Esophagus muscularis mucosa (tissue), 4 donors: ENCODE measurements around the gene ISCA1. TPM values are rescaled to one million over a fixed set of nuclear protein-coding genes. Genes with fewer than 3 reads are reported as not detected.

Experiments
- DNase-seq: peaks from one replicate; pipeline ENCODE4 v3.0.0-alpha.2; 2017; ENCODE audit errors: extremely low spot score
- H3K27ac ChIP-seq, 4 donors: fragments of 200-600 bp; sonication (generic); replicated peaks in 1 of 4; 1 replicate in 3 of 4; 2 replicates in 1 of 4; pipeline ENCODE4 v1.5.1; 2016 to 2019; ENCODE audit warnings: mild to moderate bottlenecking in 1 of 4
- H3K27me3 ChIP-seq, 4 donors: fragments of 200-600 bp; sonication (generic); one replicate each; pipeline versions ENCODE4 v1.5.1 to v1.6.0; 2016 to 2019
- H3K36me3 ChIP-seq, 4 donors: fragments of 200-600 bp; sonication (generic); one replicate each; pipeline ENCODE4 v1.5.1; 2016 to 2019
- H3K4me1 ChIP-seq, 4 donors: fragments of 200-600 bp; sonication (generic); one replicate each; pipeline ENCODE4 v1.5.1; 2016 to 2019
- H3K4me3 ChIP-seq, 4 donors: fragments of 200-600 bp; sonication (generic); 1 replicate in 2 of 4; 2 replicates in 2 of 4; pipeline ENCODE4 v1.5.1; 2016 to 2019; ENCODE audit warnings: mild to moderate bottlenecking in 4 of 4, moderate library complexity in 1 of 4
- H3K9me3 ChIP-seq, 4 donors: fragments of 200-600 bp; sonication (generic); 1 replicate in 3 of 4; 2 replicates in 1 of 4; pipeline ENCODE4 v1.5.1; 2016 to 2019
- CTCF ChIP-seq, 3 experiments: fragments of 200-600 bp in 2 of 3; fragments of 450-650 bp in 1 of 3; sonication (generic) in 2 of 3; IDR thresholded peaks; one replicate each; pipeline ENCODE4 v1.5.1; 2017 to 2019; ENCODE audit warnings: antibody characterized with exemption in 3 of 3, mild to moderate bottlenecking in 2 of 3, moderate library complexity in 1 of 3
- EP300 ChIP-seq: sonication (generic); formaldehyde crosslinking; IDR thresholded peaks from one replicate; pipeline ENCODE4 v1.6.1; 2017; ENCODE audit warnings: antibody characterized with exemption
- POLR2A ChIP-seq: fragments of 450-650 bp; IDR thresholded peaks from one replicate; pipeline ENCODE4 v1.6.1; 2017; ENCODE audit warnings: antibody characterized with exemption, moderate library complexity, mild to moderate bottlenecking, low read depth
- POLR2AphosphoS5 ChIP-seq, 2 donors: sonication (generic); formaldehyde crosslinking; IDR thresholded peaks; one replicate each; pipeline ENCODE4 v1.6.1; 2017; ENCODE audit warnings: antibody characterized with exemption in 2 of 2
- WGBS: methylation state at CpG from one replicate; pipeline ENCODE4 v1.1.5; 2018; 5-methylcytosine and 5-hydroxymethylcytosine counted together
- intact Hi-C: fragments of 100-400 bp; cut with DNase I; formaldehyde crosslinking; loops from one replicate; pipeline ENCODE4 v1.15.1; 2023
- total RNA-seq, 4 donors: library from RNA; depleted of rRNA; stranded (reverse); fragments of >200 nt; gene quantifications; one replicate each; pipeline versions ENCODE4 v1.1.0 to v1.2.1, GENCODE V29; 2016

The ISCA1 gene
- total RNA-seq, 4 donors from 2014 or later = 37.0 to 56.5 (median 40.5) TPM

DNA sequence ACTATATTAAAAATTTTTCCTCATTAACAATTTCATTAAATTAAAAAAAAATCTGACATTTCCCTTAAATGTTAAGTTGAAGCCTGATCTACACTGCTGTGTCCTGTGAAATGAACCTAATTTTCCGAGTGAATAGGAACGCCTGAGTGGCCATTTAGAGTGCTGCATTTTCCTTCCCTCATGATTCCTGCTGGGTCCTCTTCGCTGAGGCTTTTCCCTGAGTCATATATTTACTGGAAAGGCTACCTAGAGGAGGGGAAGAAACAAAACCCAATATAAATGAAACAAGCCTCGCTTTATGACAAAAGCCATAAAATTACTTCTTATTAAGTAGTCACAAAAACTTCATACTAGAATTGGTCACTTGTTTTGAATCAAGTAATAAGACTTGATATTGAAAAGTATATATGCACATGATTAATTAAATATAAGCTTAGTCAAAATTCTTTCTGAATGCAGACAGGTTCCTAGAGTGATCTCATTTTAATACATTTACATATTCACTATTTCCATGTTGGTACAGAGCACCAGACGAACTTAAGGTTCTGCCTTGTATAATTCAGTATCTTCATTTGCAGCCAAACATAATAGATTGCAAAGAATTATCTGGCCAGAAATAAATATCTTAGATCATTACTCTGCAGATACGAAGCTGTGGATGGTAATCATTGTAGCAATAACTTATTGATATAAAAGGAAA is 6.3 kb upstream of the ISCA1 start:
- intact Hi-C loops = no loop called here
- Histone ChIP-seq H3K9me3 (no peaks in the 10 kb centered on the region), H3K36me3 (peaks cover 0 to 46% (median 12%) of the 10 kb centered on the region in 4 donors), H3K27ac (no peak overlapping the region), H3K4me1 (no peaks in the 10 kb centered on the region), H3K4me3 (no peak overlapping the region), H3K27me3 (no peaks in the 10 kb centered on the region)
- no peak for TF ChIP-seq POLR2AphosphoS5 (IDR thresholded peaks at IDR 0.05)
- DNase-seq = no peak
- WGBS = 93% methylated on average over 6 of the region's 6 CpGs

- H3K27ac ChIP-seq = no peak overlapping the region
- H3K27me3 ChIP-seq = no peaks in the 10 kb centered on the region
- DNase-seq = no peak
- intact Hi-C loops = no loop called here
- TF ChIP-seq POLR2A (no peak), EP300 (no peak), CTCF (IDR thresholded peaks at IDR 0.05) (peak in 1 of 3 experiments; percentile 4)
- WGBS = 69% methylated on average over 7 of the region's 7 CpGs
- peaks cover 0 to 36% (median 10%) of the 10 kb centered on the region in 4 donors for H3K36me3 ChIP-seq
- no peaks in the 10 kb centered on the region for H3K9me3 ChIP-seq
- H3K4me1 ChIP-seq = peaks cover 0 to 9% (median 8%) of the 10 kb centered on the region in 4 donors
- H3K4me3 ChIP-seq = no peak overlapping the region
Observed at GRCh38 chr9:86287013-86287412, 4.7 kb upstream of the ISCA1 start.

- WGBS = 48% methylated on average over 3 of the region's 3 CpGs
- no peak for DNase-seq
Observed at GRCh38 chr9:86286278-86286677, 3.9 kb upstream of the ISCA1 start.

DNA sequence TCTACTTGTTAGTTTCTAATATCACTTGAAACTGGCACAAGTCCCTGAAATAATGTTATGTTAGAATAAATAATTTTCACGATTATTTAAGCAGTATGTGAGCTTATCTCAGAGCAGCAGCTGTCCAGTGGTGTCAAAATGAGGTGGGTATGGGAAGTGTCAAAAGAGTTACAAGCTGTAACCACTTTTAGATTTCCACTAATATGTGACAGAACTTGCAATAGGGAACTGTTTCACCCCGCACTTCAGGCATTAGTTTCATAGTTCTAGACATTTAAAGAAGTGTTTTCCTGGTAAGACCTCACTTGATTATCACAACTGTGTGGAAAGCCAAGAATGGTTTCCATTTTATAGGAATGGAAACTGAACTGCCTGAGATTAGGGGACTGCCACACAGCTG is 2.9 kb upstream of the ISCA1 start:
- no peak overlapping the region for H3K27ac ChIP-seq

More at GRCh38 chr9:86286278-86286677, 3.9 kb upstream of the ISCA1 start:
- Histone ChIP-seq H3K27ac (no peak overlapping the region), H3K36me3 (peaks cover 0 to 29% (median 9%) of the 10 kb centered on the region in 4 donors), H3K27me3 (no peaks in the 10 kb centered on the region), H3K9me3 (no peaks in the 10 kb centered on the region), H3K4me3 (no peak overlapping the region), H3K4me1 (peaks cover 0 to 12% (median 11%) of the 10 kb centered on the region in 4 donors)
- TF ChIP-seq POLR2AphosphoS5 (IDR thresholded peaks at IDR 0.05) (no peak), CTCF (IDR thresholded peaks at IDR 0.05) (no peak), EP300 (no peak), POLR2A (no peak)
- intact Hi-C loops = no loop called here

More for the DNA sequence above, 2.9 kb upstream of the ISCA1 start:
- peaks cover 0 to 25% (median 7%) of the 10 kb centered on the region in 4 donors for H3K36me3 ChIP-seq
- intact Hi-C loops = no loop called here
- H3K4me3 ChIP-seq = no peak overlapping the region
- H3K4me1 ChIP-seq = peaks cover 10 to 22% (median 21%) of the 10 kb centered on the region in 4 donors
- WGBS = 72% methylated on average over 2 of the region's 2 CpGs
- no peak for TF ChIP-seq CTCF (IDR thresholded peaks at IDR 0.05)
- no peak for TF ChIP-seq POLR2A
- TF ChIP-seq POLR2AphosphoS5 (IDR thresholded peaks at IDR 0.05) = no peak
- TF ChIP-seq EP300 = no peak
- no peak for DNase-seq
- H3K9me3 ChIP-seq = no peaks in the 10 kb centered on the region
- H3K27me3 ChIP-seq = no peaks in the 10 kb centered on the region
